Measurements from ENCODE around the gene SUGP1.

The SUGP1 gene

GRCh38 chr19:19347401-19348110 is 27.2 kb upstream of the SUGP1 start:
- no peak overlapping the region for H3K9ac ChIP-seq (ENCODE audit: low read depth, low read length)
- no peaks in the 10 kb centered on the region for H3K27me3 ChIP-seq (ENCODE audit: insufficient read depth, low read length, poor library complexity)
- no peak overlapping the region for H3K4me3 ChIP-seq (ENCODE audit: low read depth in 1 of 2, low read length in 2 of 2)
- no peak overlapping the region for H3K27ac ChIP-seq (ENCODE audit: low read length)
- H3K4me2 ChIP-seq (ENCODE audit: insufficient read depth, low read length) = no peak overlapping the region
- no peaks in the 10 kb centered on the region for H3K9me3 ChIP-seq (ENCODE audit: insufficient read depth, low read length, severe bottlenecking)
- DNase-seq (no peak), ATAC-seq (ENCODE audit: insufficient read depth, low read depth) (no peak)
- H2AFZ ChIP-seq (ENCODE audit: low read depth, low read length) = no peak overlapping the region
- peaks cover 27% of the 10 kb centered on the region; the same call in 1 of the 2 replicates for H4K20me1 ChIP-seq (ENCODE audit: insufficient read depth, low read length)
- peaks cover 86% of the 10 kb centered on the region for H3K36me3 ChIP-seq (ENCODE audit: insufficient read depth, low read length)
- no peaks in the 10 kb centered on the region for H3K4me1 ChIP-seq (ENCODE audit: insufficient read depth, low read length)
- TF ChIP-seq, protein P1, sequence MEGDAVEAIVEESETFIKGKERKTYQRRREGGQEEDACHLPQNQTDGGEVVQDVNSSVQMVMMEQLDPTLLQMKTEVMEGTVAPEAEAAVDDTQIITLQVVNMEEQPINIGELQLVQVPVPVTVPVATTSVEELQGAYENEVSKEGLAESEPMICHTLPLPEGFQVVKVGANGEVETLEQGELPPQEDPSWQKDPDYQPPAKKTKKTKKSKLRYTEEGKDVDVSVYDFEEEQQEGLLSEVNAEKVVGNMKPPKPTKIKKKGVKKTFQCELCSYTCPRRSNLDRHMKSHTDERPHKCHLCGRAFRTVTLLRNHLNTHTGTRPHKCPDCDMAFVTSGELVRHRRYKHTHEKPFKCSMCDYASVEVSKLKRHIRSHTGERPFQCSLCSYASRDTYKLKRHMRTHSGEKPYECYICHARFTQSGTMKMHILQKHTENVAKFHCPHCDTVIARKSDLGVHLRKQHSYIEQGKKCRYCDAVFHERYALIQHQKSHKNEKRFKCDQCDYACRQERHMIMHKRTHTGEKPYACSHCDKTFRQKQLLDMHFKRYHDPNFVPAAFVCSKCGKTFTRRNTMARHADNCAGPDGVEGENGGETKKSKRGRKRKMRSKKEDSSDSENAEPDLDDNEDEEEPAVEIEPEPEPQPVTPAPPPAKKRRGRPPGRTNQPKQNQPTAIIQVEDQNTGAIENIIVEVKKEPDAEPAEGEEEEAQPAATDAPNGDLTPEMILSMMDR (IDR thresholded peaks at IDR 0.05; ENCODE audit: borderline replicate concordance, extremely low read depth, low read length, poor library complexity, severe bottlenecking) = no peak
- TF ChIP-seq EZH2 (IDR thresholded peaks at IDR 0.05; ENCODE audit: borderline replicate concordance, low read depth, low read length, severe bottlenecking) = no peak
- H3K79me2 ChIP-seq (ENCODE audit: insufficient read depth, low read length) = no peaks in the 10 kb centered on the region

DNA sequence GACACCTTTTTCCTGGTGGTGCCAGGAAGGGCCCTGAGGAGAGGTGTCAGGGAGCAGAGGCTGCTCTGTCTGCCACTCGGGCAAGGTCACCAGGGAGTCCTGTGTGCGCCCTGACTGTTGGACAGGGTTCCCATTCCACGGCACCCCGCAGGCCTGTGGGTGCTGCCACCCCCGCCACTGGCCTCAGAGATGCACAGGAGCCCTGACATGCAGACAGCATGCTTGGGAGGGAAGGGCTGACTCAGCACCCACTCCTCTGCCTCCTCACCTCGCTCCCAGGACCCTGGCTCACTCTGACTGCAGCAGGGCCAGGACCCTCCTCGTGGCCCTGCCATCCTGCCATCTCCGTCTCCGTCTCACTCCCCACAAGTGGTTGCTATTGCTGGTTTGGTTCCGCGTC is 25.7 kb upstream of the SUGP1 start:
- DNase-seq (no peak), ATAC-seq (ENCODE audit: insufficient read depth, low read depth) (no peak)
- TF ChIP-seq EZH2 (IDR thresholded peaks at IDR 0.05; ENCODE audit: borderline replicate concordance, low read depth, low read length, severe bottlenecking) = no peak
- TF ChIP-seq, protein P1 (IDR thresholded peaks at IDR 0.05; ENCODE audit: borderline replicate concordance, extremely low read depth, low read length, poor library complexity, severe bottlenecking) = no peak
- Histone ChIP-seq H3K36me3 (ENCODE audit: insufficient read depth, low read length) (peaks cover 88% of the 10 kb centered on the region), H3K27ac (ENCODE audit: low read length) (no peak overlapping the region), H3K4me1 (ENCODE audit: insufficient read depth, low read length) (no peaks in the 10 kb centered on the region), H3K9me3 (ENCODE audit: insufficient read depth, low read length, severe bottlenecking) (no peaks in the 10 kb centered on the region), H3K9ac (ENCODE audit: low read depth, low read length) (no peak overlapping the region), H2AFZ (ENCODE audit: low read depth, low read length) (no peak overlapping the region), H3K27me3 (ENCODE audit: insufficient read depth, low read length, poor library complexity) (no peaks in the 10 kb centered on the region), H3K4me2 (ENCODE audit: insufficient read depth, low read length) (no peak overlapping the region), H3K79me2 (ENCODE audit: insufficient read depth, low read length) (no peaks in the 10 kb centered on the region), H3K4me3 (ENCODE audit: low read depth in 1 of 2, low read length in 2 of 2) (no peak overlapping the region), H4K20me1 (ENCODE audit: insufficient read depth, low read length) (peaks cover 34% of the 10 kb centered on the region; the same call in 1 of the 2 replicates)

DNA sequence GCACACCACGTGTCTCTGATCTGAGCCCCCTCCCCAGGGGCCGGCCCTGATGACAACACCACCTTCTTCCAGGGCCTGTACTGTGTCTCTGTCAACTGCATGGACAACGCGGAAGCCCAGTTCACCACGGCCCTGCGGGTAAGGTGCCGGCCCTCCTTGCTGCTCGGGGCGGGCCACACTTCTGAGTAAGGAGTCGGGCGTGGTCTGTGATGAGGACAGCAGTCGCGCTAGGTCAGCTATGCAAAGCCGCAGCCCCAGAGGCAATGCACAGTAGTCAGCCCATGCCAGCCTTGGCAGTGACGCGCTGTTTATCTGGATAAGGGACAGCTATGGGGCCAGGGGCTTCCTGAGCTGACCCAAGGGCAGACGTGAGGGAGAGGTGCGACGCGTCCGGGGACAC is 24.9 kb upstream of the SUGP1 start:
- no peaks in the 10 kb centered on the region for H3K79me2 ChIP-seq (ENCODE audit: insufficient read depth, low read length)
- H3K4me1 ChIP-seq (ENCODE audit: insufficient read depth, low read length) = no peaks in the 10 kb centered on the region
- no peak for TF ChIP-seq EZH2 (IDR thresholded peaks at IDR 0.05; ENCODE audit: borderline replicate concordance, low read depth, low read length, severe bottlenecking)
- TF ChIP-seq, protein P1 (IDR thresholded peaks at IDR 0.05; ENCODE audit: borderline replicate concordance, extremely low read depth, low read length, poor library complexity, severe bottlenecking) = no peak
- no peak overlapping the region for H3K27ac ChIP-seq (ENCODE audit: low read length)
- H3K9ac ChIP-seq (ENCODE audit: low read depth, low read length) = no peak overlapping the region
- no peak overlapping the region for H2AFZ ChIP-seq (ENCODE audit: low read depth, low read length)
- H3K4me2 ChIP-seq (ENCODE audit: insufficient read depth, low read length) = no peak overlapping the region
- ATAC-seq (ENCODE audit: insufficient read depth, low read depth) (no peak), DNase-seq (no peak)
- H3K27me3 ChIP-seq (ENCODE audit: insufficient read depth, low read length, poor library complexity) = no peaks in the 10 kb centered on the region
- peaks cover 34% of the 10 kb centered on the region; the same call in 1 of the 2 replicates for H4K20me1 ChIP-seq (ENCODE audit: insufficient read depth, low read length)
- H3K4me3 ChIP-seq (ENCODE audit: low read depth in 1 of 2, low read length in 2 of 2) = no peak overlapping the region
- no peaks in the 10 kb centered on the region for H3K9me3 ChIP-seq (ENCODE audit: insufficient read depth, low read length, severe bottlenecking)
- H3K36me3 ChIP-seq (ENCODE audit: insufficient read depth, low read length) = peaks cover 91% of the 10 kb centered on the region

Data from DND-41 (cell line).